Myocyte (in vitro differentiated cells): ENCODE data around the gene RGS11. TPM values are rescaled to one million over a fixed set of nuclear protein-coding genes. Genes with fewer than 3 reads are reported as not detected.

Experiments
- DNase-seq: peaks from one replicate; pipeline ENCODE4 v3.0.0-alpha.2; 2012; ENCODE audit warnings: low read depth
- total RNA-seq: library from RNA; depleted of rRNA; stranded (reverse); fragments of >200 nt; gene quantifications from 2 replicates; pipeline ENCODE4 v1.2.3, GENCODE V29; 2014

RGS11 gene
- total RNA-seq, 1 donor from 2014 or later: 2.3 TPM

DNA sequence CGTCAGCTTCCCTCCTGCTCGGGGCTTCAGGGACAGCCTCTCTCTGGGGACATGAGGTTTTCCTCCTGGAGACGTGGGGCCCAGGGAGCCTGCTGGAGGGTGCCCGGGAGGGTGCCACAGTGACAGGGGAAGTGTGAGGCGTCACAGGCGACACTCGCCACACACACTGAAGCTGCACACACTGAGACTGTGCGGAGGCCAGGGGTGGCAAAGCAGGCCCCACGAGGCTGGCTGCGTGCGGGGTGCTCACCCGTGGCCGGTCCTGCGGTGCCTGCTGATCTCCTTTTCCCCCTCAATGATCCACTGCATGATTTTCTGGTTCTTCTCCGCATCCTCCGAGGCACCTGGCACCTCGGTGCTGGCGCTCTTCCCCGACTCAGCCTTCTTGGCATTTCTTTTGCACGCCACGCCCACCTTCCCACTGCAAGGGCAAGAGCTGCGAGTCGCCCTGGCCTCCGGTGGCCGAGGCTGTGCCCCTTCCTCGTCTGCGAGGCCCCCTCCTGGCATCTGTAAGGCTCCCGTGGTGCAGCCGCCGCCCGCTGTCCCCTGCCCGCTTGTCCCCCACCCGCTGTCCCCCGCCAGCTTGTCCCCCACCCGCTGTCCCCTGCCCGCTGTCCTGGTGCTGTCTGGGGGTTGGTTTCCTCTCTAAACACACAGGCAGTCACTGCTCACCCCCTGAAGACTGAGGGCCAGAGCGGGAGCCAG is 21.2 kb upstream of the RGS11 start:
- no peak for DNase-seq

DNA sequence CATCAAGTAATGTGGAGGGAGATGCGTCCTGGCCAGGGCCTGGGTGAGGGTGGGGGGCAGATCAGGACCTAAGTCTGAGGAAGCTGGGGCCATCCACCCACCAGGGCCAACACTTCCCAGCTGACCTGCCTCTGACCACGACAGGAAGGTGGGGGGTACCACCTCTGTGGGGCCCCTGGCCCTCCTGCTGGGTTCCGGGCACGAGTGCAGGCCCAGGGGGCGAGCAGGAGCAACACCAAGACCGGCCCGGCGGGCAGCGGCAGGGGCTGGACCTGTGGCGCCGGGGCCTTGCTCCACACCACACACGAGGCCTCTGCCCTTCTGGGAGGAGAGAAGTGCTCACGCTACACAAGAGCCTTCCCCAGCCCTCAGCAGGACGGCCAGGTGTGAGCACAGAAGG is 20.5 kb upstream of the RGS11 start:
- no peak for DNase-seq

DNA sequence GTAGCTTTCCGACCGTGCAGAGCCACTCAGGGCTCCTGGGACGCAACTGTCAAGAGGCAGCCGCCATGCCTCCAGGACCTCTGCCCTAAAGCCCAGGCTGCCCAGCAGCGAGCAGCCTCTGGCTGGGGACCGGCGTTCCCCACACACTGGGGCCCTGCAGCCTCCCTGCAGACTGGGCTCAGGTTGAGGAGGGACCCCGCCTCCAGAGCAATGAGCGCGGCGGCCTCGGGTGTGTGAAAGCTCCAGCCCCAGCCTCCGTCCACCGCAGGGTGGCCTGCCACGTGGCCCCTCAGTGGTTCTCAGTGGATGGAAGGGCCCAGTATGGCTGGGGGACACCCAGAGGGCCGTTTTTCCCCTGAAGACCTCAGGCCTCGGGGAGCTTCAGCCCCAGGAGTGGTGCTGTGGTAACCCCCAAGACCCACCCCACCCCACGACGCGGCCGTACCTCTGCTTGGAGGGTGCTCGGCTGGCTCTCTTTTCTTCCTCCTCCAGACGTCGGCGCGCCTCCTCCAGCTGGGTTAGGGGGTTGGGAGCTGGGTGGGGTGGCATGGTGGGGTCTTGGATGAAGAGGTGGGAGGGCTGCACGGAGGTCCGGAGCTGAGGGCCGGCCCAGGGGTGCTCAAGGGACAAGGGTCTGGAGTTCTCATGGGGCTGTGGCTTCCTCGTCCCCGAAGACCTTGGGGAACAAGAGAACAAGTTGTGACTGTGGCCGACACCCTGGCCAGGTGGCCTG is 17.5 kb upstream of the RGS11 start:
- DNase-seq: no peak

DNA sequence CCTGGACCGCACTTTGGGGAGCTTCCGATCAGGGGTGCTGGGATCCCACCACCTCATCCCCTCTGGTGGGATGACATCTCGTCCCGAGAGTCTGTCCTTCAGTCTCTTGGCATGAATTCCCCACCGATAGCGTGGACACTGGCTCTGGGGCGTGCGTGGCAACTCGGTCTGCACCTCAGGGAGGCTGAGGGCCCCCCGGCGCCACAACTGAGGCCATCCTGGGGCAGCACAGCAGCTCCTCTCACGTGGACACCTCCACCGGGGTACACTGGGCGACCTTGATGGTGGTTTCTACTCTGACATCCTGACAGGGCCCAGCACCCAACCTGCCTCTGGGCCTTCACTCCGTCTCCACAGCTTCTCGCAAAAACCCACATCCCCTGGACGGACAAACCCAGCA is 15.8 kb upstream of the RGS11 start:
- no peak for DNase-seq

DNA sequence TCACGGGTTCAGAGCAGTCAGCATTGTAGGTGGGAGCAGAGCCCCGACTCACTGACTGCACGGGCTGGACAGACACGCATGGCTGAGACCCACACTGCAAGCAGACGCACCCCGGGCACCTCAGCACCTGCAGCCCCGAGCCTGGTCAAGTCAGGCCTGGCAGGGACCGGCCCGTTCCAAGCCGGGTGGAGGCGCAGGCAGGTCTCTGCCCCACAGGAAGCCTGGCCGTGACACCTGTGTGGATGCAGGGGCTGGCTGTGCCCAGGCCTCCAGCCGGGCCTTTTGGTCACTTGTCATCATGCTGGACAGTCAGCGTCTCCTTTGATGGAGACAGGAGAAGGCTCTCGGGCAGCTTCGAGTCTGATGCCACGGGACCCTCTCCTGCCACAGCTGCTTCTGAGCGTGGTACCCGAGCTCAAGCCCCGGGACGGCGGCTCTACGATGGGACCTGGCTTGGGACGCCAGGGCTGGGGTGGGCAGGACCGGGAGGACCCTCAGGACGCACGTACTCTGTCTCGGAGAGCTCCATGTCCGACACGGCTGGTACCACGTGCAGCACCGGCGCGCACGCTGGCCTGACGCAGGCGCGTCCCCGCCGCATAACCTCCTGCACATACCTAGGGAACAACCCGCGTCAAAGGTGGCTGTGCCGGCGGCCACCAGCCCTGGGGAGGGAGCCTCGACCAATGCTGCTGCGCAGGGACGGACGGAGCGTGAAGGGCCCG is 15.1 kb upstream of the RGS11 start:
- no peak for DNase-seq

DNA sequence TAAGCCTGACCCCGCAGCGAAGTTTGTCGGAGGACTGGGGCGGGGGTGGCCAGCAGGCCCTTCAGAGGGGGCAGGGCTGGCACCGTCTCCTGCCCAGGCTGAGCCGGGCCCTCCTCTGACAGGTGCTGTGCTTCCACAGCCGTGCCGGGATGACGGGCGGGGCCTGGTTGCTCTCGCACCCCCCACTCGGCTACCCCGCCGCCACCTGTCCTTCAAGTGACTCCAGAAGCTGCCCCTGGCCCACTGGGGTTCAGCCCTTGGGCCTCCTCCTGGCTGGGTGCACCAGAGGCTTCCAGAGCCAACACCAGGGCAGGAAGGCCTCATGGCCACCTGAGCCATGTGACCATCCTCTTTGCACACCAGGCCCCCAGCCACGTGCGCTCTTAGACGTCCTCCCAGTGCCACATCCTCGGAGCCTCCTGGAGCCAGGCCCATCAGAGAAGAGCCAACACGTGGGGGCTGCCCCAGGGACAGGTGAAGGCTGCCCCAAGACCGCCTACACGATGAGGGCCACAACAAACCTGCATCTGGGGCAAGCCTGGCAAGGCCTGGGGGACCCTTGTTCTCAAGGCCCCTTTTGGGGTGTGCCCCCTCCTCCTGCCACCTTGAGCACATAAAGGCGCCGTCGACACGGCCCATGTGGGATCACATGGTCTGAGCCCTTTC is 14.4 kb upstream of the RGS11 start:
- no peak for DNase-seq

DNA sequence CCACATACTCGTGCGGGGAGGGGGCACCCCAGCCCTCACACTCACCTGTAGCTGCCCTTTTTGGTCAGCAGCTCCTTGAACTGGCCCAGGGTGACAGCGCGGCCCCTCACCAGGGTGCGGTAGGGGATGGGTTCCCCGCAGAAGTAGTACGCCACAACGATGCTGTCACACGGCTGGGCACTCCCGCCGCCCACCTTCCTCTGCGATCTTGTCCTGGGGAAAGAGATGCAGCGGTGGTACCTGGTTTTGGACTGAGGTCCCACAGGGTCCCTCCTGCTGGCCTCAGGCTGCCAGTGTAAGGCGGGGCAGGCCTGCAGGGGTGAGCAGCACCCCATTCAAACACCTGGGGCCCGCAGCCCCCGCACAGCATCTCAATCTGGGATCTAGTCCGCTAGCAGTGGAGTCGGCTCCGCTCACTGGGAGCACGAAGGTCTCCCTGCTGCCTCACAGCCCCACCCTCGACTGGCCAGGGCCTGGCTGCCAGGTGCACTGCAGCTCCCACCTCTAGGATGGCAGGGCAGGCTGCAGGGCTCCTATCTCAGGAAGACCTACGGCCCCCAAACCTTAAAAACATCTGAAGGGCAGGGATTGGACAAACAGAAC is 13.8 kb upstream of the RGS11 start:
- DNase-seq: no peak

DNA sequence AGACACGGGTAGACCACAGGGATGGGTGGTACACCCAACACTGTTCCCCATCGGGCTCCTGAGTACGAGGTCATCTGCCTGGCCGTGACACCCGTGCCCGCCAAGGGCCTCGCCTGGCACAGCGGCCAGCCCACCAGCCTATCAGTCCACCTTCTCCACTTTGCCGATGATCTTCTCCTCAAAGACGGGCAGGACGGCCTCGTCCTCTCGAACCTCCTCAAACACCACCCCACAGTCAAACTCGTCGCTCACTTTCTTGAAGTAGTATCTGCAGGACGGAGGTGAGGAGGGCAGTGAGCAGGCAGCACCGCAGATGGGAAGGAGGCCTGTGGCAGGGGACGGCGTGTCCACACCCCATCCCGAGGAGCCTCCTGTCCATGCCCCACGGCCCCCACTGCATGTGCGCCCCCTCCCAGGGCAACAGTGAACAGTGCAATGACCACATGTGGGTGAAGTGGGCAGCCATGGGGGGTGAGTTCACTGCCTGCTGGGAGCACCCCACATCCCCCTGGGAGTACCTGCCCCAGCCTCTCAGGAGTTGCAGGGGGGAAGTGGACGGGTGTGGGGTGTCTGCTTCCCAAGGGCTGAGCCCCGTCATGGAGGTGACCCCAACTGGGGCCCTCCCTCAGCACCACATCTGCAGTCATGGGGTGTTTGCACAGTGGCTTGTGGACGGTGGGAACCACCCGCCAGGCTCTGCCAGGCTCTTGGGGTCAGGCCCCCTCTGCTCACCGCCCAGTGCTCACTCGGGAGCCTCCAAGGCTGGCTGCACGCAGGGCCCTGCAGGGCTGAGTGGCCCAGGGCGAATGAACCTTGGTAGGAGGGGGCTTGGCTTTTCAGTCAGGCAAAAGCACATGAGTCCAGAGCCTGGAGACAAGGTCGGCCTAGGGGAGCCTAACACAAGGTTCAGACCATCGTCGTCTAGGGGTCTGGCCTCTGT is 12.5 kb upstream of the RGS11 start:
- DNase-seq: no peak

DNA sequence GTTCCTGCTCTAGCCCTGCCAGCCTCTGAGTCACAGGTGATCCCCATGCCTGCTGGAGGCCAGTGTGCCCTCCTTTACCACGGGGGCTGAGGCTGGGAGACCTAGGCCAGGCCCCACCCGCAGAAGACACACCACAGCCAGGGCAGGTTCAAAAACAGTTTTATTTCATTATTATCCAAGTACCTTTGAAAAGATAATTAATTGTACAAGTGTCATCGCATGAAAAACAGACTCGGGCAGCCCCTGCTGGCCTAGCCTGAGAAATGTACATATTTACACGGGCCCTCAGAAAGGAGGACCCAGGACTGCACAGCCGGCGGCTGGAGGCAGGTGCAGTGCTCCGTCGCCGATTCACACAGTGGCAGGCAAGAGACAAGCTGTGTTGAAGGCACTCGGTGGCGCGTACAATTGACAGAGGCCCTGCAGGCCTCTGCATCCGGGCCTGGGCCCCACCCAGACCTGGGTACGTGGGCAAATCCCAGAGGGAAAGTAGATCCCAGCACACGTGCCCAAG is 11.6 kb upstream of the RGS11 start:
- DNase-seq: no peak

DNA sequence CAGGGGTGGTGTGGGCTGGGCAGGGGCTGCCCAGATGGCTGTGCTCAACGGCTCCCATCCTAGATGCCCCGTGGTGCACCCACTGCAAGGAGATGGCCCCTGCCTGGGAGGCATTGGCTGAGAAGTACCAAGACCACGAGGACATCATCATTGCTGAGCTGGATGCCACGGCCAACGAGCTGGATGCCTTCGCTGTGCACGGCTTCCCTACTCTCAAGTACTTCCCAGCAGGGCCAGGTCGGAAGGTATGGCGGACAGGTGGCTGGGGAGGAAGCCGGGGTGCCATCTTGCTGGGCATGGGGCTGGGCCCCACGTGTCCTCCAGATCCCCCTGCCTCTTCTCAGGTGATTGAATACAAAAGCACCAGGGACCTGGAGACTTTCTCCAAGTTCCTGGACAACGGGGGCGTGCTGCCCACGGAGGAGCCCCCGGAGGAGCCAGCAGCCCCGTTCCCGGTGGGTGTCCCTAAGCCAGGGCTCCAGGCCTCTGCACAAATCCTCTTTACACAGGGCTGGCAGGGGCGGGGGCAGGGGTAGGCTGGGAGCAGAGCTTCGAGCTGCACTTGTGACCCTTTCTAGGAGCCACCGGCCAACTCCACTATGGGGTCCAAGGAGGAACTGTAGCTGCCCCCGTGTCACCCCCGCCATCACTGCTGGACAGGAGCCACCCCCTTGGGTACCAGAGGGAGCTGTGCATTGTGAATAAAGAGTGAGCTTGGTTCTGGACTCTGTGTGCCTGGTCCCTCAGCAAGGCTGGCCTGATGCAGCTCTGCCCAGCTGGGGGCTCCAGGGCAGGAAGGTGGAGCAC is 10.9 kb upstream of the RGS11 start:
- DNase-seq: no peak

DNA sequence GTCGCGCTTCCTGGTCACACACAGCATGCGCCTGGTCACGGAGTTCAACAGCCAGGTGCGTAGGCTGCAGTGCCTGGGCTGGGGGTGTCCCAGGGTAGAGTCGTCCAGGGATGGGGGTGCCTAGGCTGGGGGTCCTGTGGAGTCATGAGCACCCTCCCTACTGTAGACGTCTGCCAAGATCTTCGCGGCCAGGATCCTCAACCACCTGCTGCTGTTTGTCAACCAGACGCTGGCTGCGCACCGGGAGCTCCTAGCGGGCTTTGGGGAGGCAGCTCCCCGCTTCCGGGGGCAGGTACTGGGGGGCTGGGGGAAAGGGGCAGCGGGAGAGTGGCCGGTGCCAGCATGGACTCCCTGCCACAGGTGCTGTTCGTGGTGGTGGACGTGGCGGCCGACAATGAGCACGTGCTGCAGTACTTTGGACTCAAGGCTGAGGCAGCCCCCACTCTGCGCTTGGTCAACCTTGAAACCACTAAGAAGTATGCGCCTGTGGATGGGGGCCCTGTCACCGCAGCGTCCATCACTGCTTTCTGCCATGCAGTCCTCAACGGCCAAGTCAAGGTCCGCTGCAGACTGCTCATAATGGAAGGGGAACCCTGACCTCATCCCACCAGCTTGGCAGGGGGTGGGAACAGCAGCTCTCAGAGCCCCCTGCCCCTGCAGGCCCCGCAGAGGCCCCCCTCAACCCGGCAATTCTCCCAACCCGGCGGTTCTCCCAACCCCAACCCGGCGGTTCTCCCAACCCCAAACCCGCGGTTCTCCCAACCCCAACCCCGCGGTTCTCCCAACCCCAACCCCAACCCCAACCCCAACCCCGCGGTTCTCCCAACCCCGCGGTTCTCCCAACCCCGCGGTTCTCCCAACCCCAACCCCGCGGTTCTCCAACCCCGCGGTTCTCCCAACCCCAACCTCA is 9.7 kb upstream of the RGS11 start:
- no peak for DNase-seq

DNA sequence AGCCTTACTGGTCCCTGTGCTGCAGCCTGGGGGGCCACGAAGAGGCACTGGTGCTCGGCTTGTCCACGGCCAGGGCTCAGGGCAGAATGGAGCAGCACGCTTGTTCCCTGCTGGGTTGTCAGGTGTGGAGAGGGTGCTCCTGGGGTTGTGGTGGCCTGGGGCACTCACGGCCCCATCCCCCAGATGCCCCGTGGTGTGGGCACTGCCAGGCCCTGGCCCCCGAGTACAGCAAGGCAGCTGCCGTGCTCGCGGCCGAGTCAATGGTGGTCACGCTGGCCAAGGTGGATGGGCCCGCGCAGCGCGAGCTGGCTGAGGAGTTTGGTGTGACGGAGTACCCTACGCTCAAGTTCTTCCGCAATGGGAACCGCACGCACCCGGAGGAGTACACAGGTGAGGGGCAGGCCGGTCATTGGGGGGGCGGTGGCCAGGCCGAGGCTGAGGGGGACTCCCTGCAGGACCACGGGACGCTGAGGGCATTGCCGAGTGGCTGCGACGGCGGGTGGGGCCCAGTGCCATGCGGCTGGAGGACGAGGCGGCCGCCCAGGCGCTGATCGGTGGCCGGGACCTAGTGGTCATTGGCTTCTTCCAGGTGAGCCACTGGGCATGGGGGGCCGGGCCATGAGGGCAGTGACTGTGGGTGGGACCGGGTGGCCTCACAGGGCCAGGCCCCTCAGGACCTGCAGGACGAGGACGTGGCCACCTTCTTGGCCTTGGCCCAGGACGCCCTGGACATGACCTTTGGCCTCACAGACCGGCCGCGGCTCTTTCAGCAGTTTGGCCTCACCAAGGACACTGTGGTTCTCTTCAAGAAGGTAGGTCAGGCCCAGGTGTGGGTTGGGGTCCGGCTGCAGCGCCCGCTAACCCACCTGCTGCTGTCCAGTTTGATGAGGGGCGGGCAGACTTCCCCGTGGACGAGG is 8.7 kb upstream of the RGS11 start:
- no peak for DNase-seq

DNA sequence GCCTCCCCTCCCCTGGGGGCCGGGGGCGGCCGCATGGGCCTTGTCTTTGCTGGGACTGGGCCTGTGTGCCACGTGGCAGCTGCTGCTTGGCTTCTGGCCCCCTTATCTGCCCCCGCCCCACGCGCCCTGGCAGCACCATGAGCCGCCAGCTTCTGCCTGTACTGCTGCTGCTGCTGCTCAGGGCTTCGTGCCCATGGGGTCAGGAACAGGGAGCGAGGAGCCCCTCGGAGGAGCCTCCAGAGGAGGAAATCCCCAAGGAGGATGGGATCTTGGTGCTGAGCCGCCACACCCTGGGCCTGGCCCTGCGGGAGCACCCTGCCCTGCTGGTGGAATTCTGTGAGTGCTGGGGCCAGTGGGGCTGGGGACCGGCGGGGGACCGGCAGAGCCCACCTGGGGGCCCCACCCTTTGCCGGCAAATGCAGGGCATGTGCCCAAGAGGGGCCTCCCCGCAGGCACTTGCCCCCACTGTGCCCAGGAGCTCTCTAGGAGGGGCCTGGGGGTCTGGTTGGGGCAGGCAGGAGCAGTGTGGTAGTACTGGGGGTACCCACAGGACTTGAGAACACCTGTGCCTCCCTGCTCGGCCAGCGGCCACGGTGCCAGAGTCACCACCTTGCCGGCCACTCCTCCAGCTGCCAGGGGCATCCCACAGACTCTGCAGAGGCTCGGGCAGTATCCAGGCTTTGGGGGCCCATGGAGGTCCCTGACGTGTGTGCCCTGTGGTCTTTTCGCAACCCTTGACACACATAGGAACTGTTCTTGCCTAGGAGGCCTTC is 7.5 kb upstream of the RGS11 start, which contains the start of gene PDIA2:
Gene PDIA2 (plus strand): TSS at position 132 of the 773 bp plus-strand sequence. CDS start 6 bp downstream, at position 138.
- no peak for DNase-seq

DNA sequence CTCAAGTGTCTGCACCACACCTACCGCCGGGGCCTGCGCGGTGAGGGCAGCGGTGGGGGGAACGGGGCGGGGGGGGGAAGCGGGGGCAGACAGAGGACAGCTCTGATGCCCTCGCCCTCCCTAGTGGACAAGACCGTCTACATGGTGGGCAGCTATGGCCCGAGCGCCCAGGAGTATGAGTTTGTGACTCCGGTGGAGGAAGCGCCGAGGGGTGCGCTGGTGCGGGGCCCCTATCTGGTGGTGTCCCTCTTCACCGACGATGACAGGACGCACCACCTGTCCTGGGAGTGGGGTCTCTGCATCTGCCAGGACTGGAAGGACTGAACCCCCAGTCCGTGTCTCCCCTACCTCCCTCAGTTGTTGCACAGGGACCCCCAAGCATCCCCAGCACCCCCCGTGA is 6.7 kb upstream of the RGS11 start:
- DNase-seq: no peak

DNA sequence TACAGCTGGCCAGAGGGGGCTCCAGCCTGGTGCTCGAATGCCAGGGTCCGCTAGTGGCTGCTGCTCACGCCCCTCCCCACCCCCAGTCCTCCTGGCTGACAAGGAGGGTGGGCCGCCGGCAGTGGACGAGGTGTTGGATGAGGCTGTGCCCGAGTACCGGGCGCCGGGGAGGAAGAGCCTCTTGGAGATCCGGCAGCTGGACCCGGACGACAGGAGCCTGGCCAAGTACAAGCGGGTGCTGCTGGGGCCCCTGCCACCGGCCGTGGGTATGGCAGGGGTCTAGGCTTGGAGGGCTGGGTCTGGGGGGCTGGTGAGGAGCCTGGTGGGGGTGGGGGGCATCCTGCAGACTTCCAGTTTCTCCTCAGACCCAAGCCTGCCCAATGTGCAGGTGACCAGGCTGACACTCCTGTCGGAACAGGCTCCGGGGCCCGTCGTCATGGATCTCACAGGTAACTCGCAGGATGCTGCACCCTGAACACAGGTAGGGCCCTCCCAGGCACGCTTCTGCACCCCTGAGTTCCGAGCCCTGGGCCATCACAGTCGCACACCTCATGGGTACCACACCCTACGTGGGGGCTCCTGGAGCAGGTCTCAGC is 6.0 kb upstream of the RGS11 start:
- DNase-seq: no peak
